ENCODE results near the gene ZNF385C. TPM values are rescaled to one million over a fixed set of nuclear protein-coding genes. Genes with fewer than 3 reads are reported as not detected.

Gene ZNF385C
- polyA plus RNA-seq, 2 of the 4 experiments (the other 2 are of a cell fraction) = 0.13 to 0.61 TPM

DNA sequence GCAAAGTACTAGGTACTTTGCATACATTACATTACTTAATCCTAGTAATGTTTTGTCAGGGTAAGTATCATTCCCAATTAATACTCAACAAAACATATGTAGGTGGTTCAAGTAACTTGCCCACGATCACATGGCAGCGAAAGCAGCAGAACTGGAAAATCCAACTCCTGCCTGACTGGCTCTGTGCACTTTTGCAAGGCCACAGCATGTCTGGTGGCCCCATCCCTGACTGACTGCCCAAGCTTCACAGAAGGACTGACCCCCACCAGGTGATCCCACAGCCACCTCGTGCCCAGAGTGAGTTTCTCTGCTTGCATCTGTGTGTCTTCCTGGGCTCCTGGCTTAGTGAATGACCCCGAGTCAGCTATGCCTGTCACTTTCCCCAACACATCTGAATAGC lies 120.3 kb downstream of the ZNF385C start:
- Histone ChIP-seq H3K9me3 (no peaks in the 10 kb centered on the region), H3K4me2 (no peak overlapping the region), H3K4me1 (0 out of 3 replicates have a peak, but pooled peaks cover under 1% of the 10 kb centered on the region), H3K27ac (no peak overlapping the region), H3K4me3 (no peak overlapping the region)
- FAIRE-seq = no peak
- ChIA-PET POLR2A (interaction anchor here (1.1 to 1.3 kb wide), 2 partner anchors 10 to 40 kb away, joined by 3 read pairs; no protein-coding TSS in a partner anchor), CTCF (interaction anchor here (2.2 to 29.5 kb wide), 3 partner anchors 12 to 43 kb away, joined by 7 to 378 read pairs (median 104); partner anchors contain the start of genes CNP, DNAJC7 and NKIRAS2)
- DNase-seq (ENCODE audit: low read depth in 1 of 2, low spot score in 1 of 2) = no peak
- 94% methylated on average over 4 of the region's 4 CpGs for WGBS (ENCODE audit: missing lambda C conversion rate)
- TF ChIP-seq POLR2A (IDR thresholded peaks at IDR 0.05; ENCODE audit: low read length) (no peak), EP300 (IDR thresholded peaks at IDR 0.05) (no peak), CEBPB (IDR thresholded peaks at IDR 0.05) (no peak), MAX (IDR thresholded peaks at IDR 0.05) (no peak)
- TF ChIP-seq, protein P1, sequence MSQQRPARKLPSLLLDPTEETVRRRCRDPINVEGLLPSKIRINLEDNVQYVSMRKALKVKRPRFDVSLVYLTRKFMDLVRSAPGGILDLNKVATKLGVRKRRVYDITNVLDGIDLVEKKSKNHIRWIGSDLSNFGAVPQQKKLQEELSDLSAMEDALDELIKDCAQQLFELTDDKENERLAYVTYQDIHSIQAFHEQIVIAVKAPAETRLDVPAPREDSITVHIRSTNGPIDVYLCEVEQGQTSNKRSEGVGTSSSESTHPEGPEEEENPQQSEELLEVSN (IDR thresholded peaks at IDR 0.05; ENCODE audit: borderline replicate concordance, low read depth) = no peak
- ATAC-seq = no peak

- Histone ChIP-seq H3K9me3 (no peaks in the 10 kb centered on the region), H3K4me3 (no peak overlapping the region), H3K27ac (no peak overlapping the region), H3K4me2 (no peak overlapping the region), H3K4me1 (0 out of 3 replicates have a peak, but pooled peaks cover 7% of the 10 kb centered on the region)
- 91% methylated on average over 11 of the region's 11 CpGs for WGBS (ENCODE audit: missing lambda C conversion rate)
- FAIRE-seq (no peak), DNase-seq (ENCODE audit: low read depth in 1 of 2, low spot score in 1 of 2) (no peak), ATAC-seq (no peak)
- ChIA-PET CTCF (interaction anchor here (0.8 to 29.5 kb wide), 8 partner anchors 10 to 239 kb away, joined by 3 to 378 read pairs (median 3); partner anchors contain the start of genes CNP, DNAJC7 and NKIRAS2), POLR2A (interaction anchor here (1.4 kb wide), 1 partner anchor 9 kb away, joined by 4 read pairs; the partner anchor contains the start of gene CNP)
- no peak for TF ChIP-seq ZNF302 (CRISPR knock-in tag; IDR thresholded peaks at IDR 0.05)
- no peak for TF ChIP-seq ZC3H11A (IDR thresholded peaks at IDR 0.05)
Observed at GRCh38 chr17:41976142-41976768, 122.0 kb downstream of the ZNF385C start.

Other genes starting within 250 kb of the ZNF385C start
- 12.7 and 13.7 TPM in 2 replicates for gene KLHL11, start 233.1 kb downstream of the ZNF385C start, polyA plus RNA-seq (2011; rRNA removed)
- 3.1 to 3.8 TPM (median 3.8 TPM) in 3 replicates for gene KLHL11, start 233.1 kb downstream of the ZNF385C start, polyA plus RNA-seq (2017; fragmentation: RNase III; extraction: RNeasy Plus Mini Kit Qiagen cat#74134 plus additional on column Dnase treatment)
- gene ACLY, start 179.5 kb downstream of the ZNF385C start, polyA plus RNA-seq (2011; rRNA removed) = 367 and 376 TPM in 2 replicates
- 337 to 355 TPM (median 344 TPM) in 3 replicates for gene ACLY, start 179.5 kb downstream of the ZNF385C start, polyA plus RNA-seq (2017; fragmentation: RNase III; extraction: RNeasy Plus Mini Kit Qiagen cat#74134 plus additional on column Dnase treatment)
- gene ODAD4, start 167.9 kb downstream of the ZNF385C start, polyA plus RNA-seq (2011; rRNA removed) = 2.0 and 2.3 TPM in 2 replicates
- 2.2 to 2.5 TPM (median 2.3 TPM) in 3 replicates for gene ODAD4, start 167.9 kb downstream of the ZNF385C start, polyA plus RNA-seq (2017; fragmentation: RNase III; extraction: RNeasy Plus Mini Kit Qiagen cat#74134 plus additional on column Dnase treatment)
- gene CNP, start 131.7 kb downstream of the ZNF385C start, polyA plus RNA-seq (2011; rRNA removed) = 38.6 and 49.8 TPM in 2 replicates
- 113 to 118 TPM (median 116 TPM) in 3 replicates for gene CNP, start 131.7 kb downstream of the ZNF385C start, polyA plus RNA-seq (2017; fragmentation: RNase III; extraction: RNeasy Plus Mini Kit Qiagen cat#74134 plus additional on column Dnase treatment)
- 95.3 and 116 TPM in 2 replicates for gene DNAJC7, start 81.0 kb downstream of the ZNF385C start, polyA plus RNA-seq (2011; rRNA removed)
- 140 to 161 TPM (median 148 TPM) in 3 replicates for gene DNAJC7, start 81.0 kb downstream of the ZNF385C start, polyA plus RNA-seq (2017; fragmentation: RNase III; extraction: RNeasy Plus Mini Kit Qiagen cat#74134 plus additional on column Dnase treatment)
- gene NKIRAS2, start 78.4 kb downstream of the ZNF385C start, polyA plus RNA-seq (2011; rRNA removed) = 52.2 and 54.3 TPM in 2 replicates
- gene NKIRAS2, start 78.4 kb downstream of the ZNF385C start, polyA plus RNA-seq (2017; fragmentation: RNase III; extraction: RNeasy Plus Mini Kit Qiagen cat#74134 plus additional on column Dnase treatment) = 44.1 to 48.0 TPM (median 45.2 TPM) in 3 replicates
- gene C17orf113, start 47.9 kb downstream of the ZNF385C start, polyA plus RNA-seq (2011; rRNA removed) = 1.0 and 1.4 TPM in 2 replicates
- 0.55 to 0.80 TPM (median 0.67 TPM) in 3 replicates for gene C17orf113, start 47.9 kb downstream of the ZNF385C start, polyA plus RNA-seq (2017; fragmentation: RNase III; extraction: RNeasy Plus Mini Kit Qiagen cat#74134 plus additional on column Dnase treatment)
- 0.59 and 0.70 TPM in 2 replicates for gene DHX58, start 14.2 kb upstream of the ZNF385C start, polyA plus RNA-seq (2011; rRNA removed)
- 0.26 to 0.37 TPM (median 0.37 TPM) in 3 replicates for gene DHX58, start 14.2 kb upstream of the ZNF385C start, polyA plus RNA-seq (2017; fragmentation: RNase III; extraction: RNeasy Plus Mini Kit Qiagen cat#74134 plus additional on column Dnase treatment)
- 42.2 and 57.4 TPM in 2 replicates for gene KAT2A, start 22.9 kb upstream of the ZNF385C start, polyA plus RNA-seq (2011; rRNA removed)
- gene KAT2A, start 22.9 kb upstream of the ZNF385C start, polyA plus RNA-seq (2017; fragmentation: RNase III; extraction: RNeasy Plus Mini Kit Qiagen cat#74134 plus additional on column Dnase treatment) = 64.0 to 74.6 TPM (median 68.1 TPM) in 3 replicates
- 0.04 TPM in 1 of 2 replicates, not detected in the other for gene HSPB9, start 24.3 kb upstream of the ZNF385C start, polyA plus RNA-seq (2011; rRNA removed)
- not detected in 3 replicates for gene HSPB9, start 24.3 kb upstream of the ZNF385C start, polyA plus RNA-seq (2017; fragmentation: RNase III; extraction: RNeasy Plus Mini Kit Qiagen cat#74134 plus additional on column Dnase treatment)
- 171 and 179 TPM in 2 replicates for gene RAB5C, start 56.5 kb upstream of the ZNF385C start, polyA plus RNA-seq (2011; rRNA removed)
- 217 to 229 TPM (median 222 TPM) in 3 replicates for gene RAB5C, start 56.5 kb upstream of the ZNF385C start, polyA plus RNA-seq (2017; fragmentation: RNase III; extraction: RNeasy Plus Mini Kit Qiagen cat#74134 plus additional on column Dnase treatment)
- 0.24 and 0.25 TPM in 2 replicates for gene KCNH4, start 82.7 kb upstream of the ZNF385C start, polyA plus RNA-seq (2011; rRNA removed)
- 0.37 to 0.40 TPM (median 0.39 TPM) in 3 replicates for gene KCNH4, start 82.7 kb upstream of the ZNF385C start, polyA plus RNA-seq (2017; fragmentation: RNase III; extraction: RNeasy Plus Mini Kit Qiagen cat#74134 plus additional on column Dnase treatment)
- gene HCRT, start 87.0 kb upstream of the ZNF385C start, polyA plus RNA-seq (2011; rRNA removed) = not detected in 2 replicates
- 0.18 TPM in 1 of 3 replicates, not detected in the others for gene HCRT, start 87.0 kb upstream of the ZNF385C start, polyA plus RNA-seq (2017; fragmentation: RNase III; extraction: RNeasy Plus Mini Kit Qiagen cat#74134 plus additional on column Dnase treatment)
- 12.3 and 14.2 TPM in 2 replicates for gene GHDC, start 96.0 kb upstream of the ZNF385C start, polyA plus RNA-seq (2011; rRNA removed)
- gene GHDC, start 96.0 kb upstream of the ZNF385C start, polyA plus RNA-seq (2017; fragmentation: RNase III; extraction: RNeasy Plus Mini Kit Qiagen cat#74134 plus additional on column Dnase treatment) = 19.4 to 25.7 TPM (median 23.4 TPM) in 3 replicates
- gene STAT5B, start 177.9 kb upstream of the ZNF385C start, polyA plus RNA-seq (2011; rRNA removed) = 37.6 and 51.7 TPM in 2 replicates
- gene STAT5B, start 177.9 kb upstream of the ZNF385C start, polyA plus RNA-seq (2017; fragmentation: RNase III; extraction: RNeasy Plus Mini Kit Qiagen cat#74134 plus additional on column Dnase treatment) = 29.4 to 33.1 TPM (median 31.2 TPM) in 3 replicates
- gene STAT5A, start 190.0 kb upstream of the ZNF385C start, polyA plus RNA-seq (2011; rRNA removed) = 2.2 and 3.1 TPM in 2 replicates
- 3.9 to 4.4 TPM (median 4.0 TPM) in 3 replicates for gene STAT5A, start 190.0 kb upstream of the ZNF385C start, polyA plus RNA-seq (2017; fragmentation: RNase III; extraction: RNeasy Plus Mini Kit Qiagen cat#74134 plus additional on column Dnase treatment)